SIG-M5 (cell line): ENCODE results near the gene HOXD11.

Experiments used
- DNase-seq: peaks from one replicate; lab custom pipeline; 2025; lab: John Stamatoyannopoulos, UW

The HOXD11 gene

GRCh38 chr2:176106581-176107539 lies at the start of gene HOXD11:
HOXD11 (plus strand) TSS chr2:176107280; CDS start chr2:176107356, 76 bp downstream.
- no peak for DNase-seq

- no peak for DNase-seq
These were observed 43.1 kb upstream of the HOXD11 start for GRCh38 chr2:176063958-176064357.

- DNase-seq: no peak
These were observed 40.2 kb upstream of the HOXD11 start for GRCh38 chr2:176066645-176067588.

GRCh38 chr2:176067589-176068418 lies 39.3 kb upstream of the HOXD11 start:
- no peak for DNase-seq

- no peak for DNase-seq
These were observed 38.7 kb upstream of the HOXD11 start for GRCh38 chr2:176068419-176068832.

- DNase-seq: no peak
These were observed 35.5 kb upstream of the HOXD11 start for GRCh38 chr2:176071330-176072291.

GRCh38 chr2:176072292-176072669 lies 34.8 kb upstream of the HOXD11 start:
- DNase-seq: no peak

- DNase-seq: no peak
These were observed 33.9 kb upstream of the HOXD11 start for GRCh38 chr2:176072951-176073904.

- no peak for DNase-seq
These were observed 32.1 kb upstream of the HOXD11 start for GRCh38 chr2:176074919-176075425.

- DNase-seq: no peak
These were observed 31.6 kb upstream of the HOXD11 start for GRCh38 chr2:176075481-176075880.

- DNase-seq: no peak
These were observed 31.0 kb upstream of the HOXD11 start for GRCh38 chr2:176076063-176076462.

- no peak for DNase-seq
These were observed 30.3 kb upstream of the HOXD11 start for GRCh38 chr2:176076796-176077195.

GRCh38 chr2:176078541-176079284 lies 28.4 kb upstream of the HOXD11 start:
- DNase-seq: no peak

- DNase-seq: no peak
These were observed 27.7 kb upstream of the HOXD11 start for GRCh38 chr2:176079285-176079830.

GRCh38 chr2:176079831-176080539 lies 27.1 kb upstream of the HOXD11 start:
- peak; percentile 39 for DNase-seq

GRCh38 chr2:176080540-176081375 lies 26.3 kb upstream of the HOXD11 start:
- no peak for DNase-seq
